Endodermal cell (in vitro differentiated cells): ENCODE data around the gene DEFB123. TPM values are rescaled to one million over a fixed set of nuclear protein-coding genes. Genes with fewer than 3 reads are reported as not detected.

Source experiments
- DNase-seq: peaks from one replicate; pipeline ENCODE4 v3.0.0-alpha.2; 2017
- H3K27ac ChIP-seq: 2 replicates; pipeline ENCODE4 v1.5.1; 2013; ENCODE audit warnings: mild to moderate bottlenecking, low read depth, low read length, moderate library complexity
- H3K27me3 ChIP-seq: 2 replicates; pipeline ENCODE4 v1.6.1; 2013; ENCODE audit warnings: mild to moderate bottlenecking, low read length, moderate library complexity; ENCODE audit not compliant: insufficient read depth, control insufficient read depth, poor library complexity, severe bottlenecking
- H3K36me3 ChIP-seq: 2 replicates; pipeline ENCODE4 v1.7.0; 2013; ENCODE audit warnings: mild to moderate bottlenecking, low read length, moderate library complexity; ENCODE audit not compliant: control insufficient read depth, insufficient read depth
- H3K4me1 ChIP-seq: one replicate; pipeline ENCODE4 v1.7.0; 2013; ENCODE audit warnings: low read length; ENCODE audit not compliant: control insufficient read depth, insufficient read depth
- H3K4me3 ChIP-seq: 2 replicates; pipeline ENCODE4 v1.5.1; 2013; ENCODE audit warnings: mild to moderate bottlenecking, low read length, moderate library complexity
- H3K9ac ChIP-seq: 2 replicates; pipeline ENCODE4 v1.6.1; 2013; ENCODE audit warnings: mild to moderate bottlenecking, low read length, moderate library complexity; ENCODE audit not compliant: poor library complexity, severe bottlenecking; ENCODE audit errors: extremely low read depth
- H3K9me3 ChIP-seq: 2 replicates; pipeline ENCODE4 v1.6.1; 2013; ENCODE audit warnings: mild to moderate bottlenecking, low read length, moderate library complexity; ENCODE audit not compliant: control insufficient read depth
- H3K27ac Mint-ChIP-seq: 2 replicates; pipeline ENCODE4 v1.8.0; 2020; ENCODE audit warnings: mixed read lengths
- H3K27me3 Mint-ChIP-seq: 2 replicates; pipeline ENCODE4 v1.8.0; 2021; ENCODE audit warnings: mild to moderate bottlenecking, mixed read lengths; ENCODE audit not compliant: insufficient read depth
- H3K36me3 Mint-ChIP-seq: 2 replicates; pipeline ENCODE4 v1.8.0; 2020; ENCODE audit warnings: low read depth, mixed read lengths
- H3K4me1 Mint-ChIP-seq: 2 replicates; pipeline ENCODE4 v1.8.0; 2020; ENCODE audit warnings: mixed read lengths
- H3K4me3 Mint-ChIP-seq: 2 replicates; pipeline ENCODE4 v1.8.0; 2020; ENCODE audit warnings: mild to moderate bottlenecking, moderate library complexity, mixed read lengths
- H3K9me3 Mint-ChIP-seq: 2 replicates; pipeline ENCODE4 v1.8.0; 2020; ENCODE audit warnings: mild to moderate bottlenecking, mixed read lengths
- WGBS, 2 experiments: methylation state at CpG; one replicate each; pipeline versions ENCODE4 v1.1.5 to v1.1.7; 2013; ENCODE audit warnings: missing lambda C conversion rate in 2 of 2, mixed read lengths in 1 of 2; ENCODE audit not compliant: insufficient coverage in 1 of 2, insufficient read length in 1 of 2; 5-methylcytosine and 5-hydroxymethylcytosine counted together
- total RNA-seq, 2 donors: library from RNA; stranded (reverse); fragmentation: NEBNext Ultra II Directional in 1 of 2; extraction: Animal tissue kit (Norgen Biotek cat#: 25700) in 1 of 2; gene quantifications; 2 replicates in 1 of 2; 3 replicates in 1 of 2; pipeline ENCODE4 v1.2.1, GENCODE V29; 2021
- TF ChIP-seq, protein P1 (sequence below): fragments of 200-600 bp; sonication (generic); conservative IDR thresholded peaks from 2 replicates; pipeline ENCODE4 v1.5.0; 2021; ENCODE audit warnings: antibody characterized with exemption, mild to moderate bottlenecking

DEFB123 gene
- total RNA-seq, 2 donors from 2014 or later: not detected

GRCh38 chr20:31403886-31404285 is 36.5 kb upstream of the DEFB123 start:
- H3K9me3 ChIP-seq: peaks cover 79% of the 10 kb centered on the region
- no peaks in the 10 kb centered on the region for H3K4me1 Mint-ChIP-seq

GRCh38 chr20:31406115-31406514 is 34.3 kb upstream of the DEFB123 start, which contains the start of gene DEFB121:
DEFB121 (minus strand) TSS chr20:31406215; CDS start chr20:31406152, 63 bp downstream.
- no peaks in the 10 kb centered on the region for H3K4me1 ChIP-seq
- H3K9me3 ChIP-seq: peaks cover 78% of the 10 kb centered on the region
- Mint-ChIP-seq H3K4me1 (no peaks in the 10 kb centered on the region), H3K4me3 (no peak within 1 kb of the TSS), H3K36me3 (no peaks in the 10 kb centered on the region), H3K27ac (no peak within 1 kb of the TSS), H3K9me3 (peaks cover 43% of the 10 kb centered on the region), H3K27me3 (no peaks in the 10 kb centered on the region)
- H3K27me3 ChIP-seq: no peaks in the 10 kb centered on the region
- no peak within 1 kb of the TSS for H3K4me3 ChIP-seq
- no peak within 1 kb of the TSS for H3K27ac ChIP-seq
- TF ChIP-seq, protein P1, sequence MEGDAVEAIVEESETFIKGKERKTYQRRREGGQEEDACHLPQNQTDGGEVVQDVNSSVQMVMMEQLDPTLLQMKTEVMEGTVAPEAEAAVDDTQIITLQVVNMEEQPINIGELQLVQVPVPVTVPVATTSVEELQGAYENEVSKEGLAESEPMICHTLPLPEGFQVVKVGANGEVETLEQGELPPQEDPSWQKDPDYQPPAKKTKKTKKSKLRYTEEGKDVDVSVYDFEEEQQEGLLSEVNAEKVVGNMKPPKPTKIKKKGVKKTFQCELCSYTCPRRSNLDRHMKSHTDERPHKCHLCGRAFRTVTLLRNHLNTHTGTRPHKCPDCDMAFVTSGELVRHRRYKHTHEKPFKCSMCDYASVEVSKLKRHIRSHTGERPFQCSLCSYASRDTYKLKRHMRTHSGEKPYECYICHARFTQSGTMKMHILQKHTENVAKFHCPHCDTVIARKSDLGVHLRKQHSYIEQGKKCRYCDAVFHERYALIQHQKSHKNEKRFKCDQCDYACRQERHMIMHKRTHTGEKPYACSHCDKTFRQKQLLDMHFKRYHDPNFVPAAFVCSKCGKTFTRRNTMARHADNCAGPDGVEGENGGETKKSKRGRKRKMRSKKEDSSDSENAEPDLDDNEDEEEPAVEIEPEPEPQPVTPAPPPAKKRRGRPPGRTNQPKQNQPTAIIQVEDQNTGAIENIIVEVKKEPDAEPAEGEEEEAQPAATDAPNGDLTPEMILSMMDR: no peak
- no peak within 1 kb of the TSS for H3K9ac ChIP-seq
- H3K36me3 ChIP-seq: no peaks in the 10 kb centered on the region
- no peak for DNase-seq
- WGBS, 2 experiments: 44 to 51% methylated on average over 3 of the region's 3 CpGs

More at GRCh38 chr20:31403886-31404285, 36.5 kb upstream of the DEFB123 start:
- no peak overlapping the region for H3K27ac ChIP-seq
- H3K27me3 ChIP-seq: no peaks in the 10 kb centered on the region
- Mint-ChIP-seq H3K36me3 (peaks cover 2% of the 10 kb centered on the region), H3K4me3 (no peak overlapping the region), H3K9me3 (peaks cover 33% of the 10 kb centered on the region), H3K27me3 (no peaks in the 10 kb centered on the region), H3K27ac (no peak overlapping the region)
- TF ChIP-seq, protein P1: no peak
- 56 to 78% methylated on average over 1 of the region's 1 CpG for WGBS, 2 experiments
- no peak for DNase-seq
- H3K36me3 ChIP-seq: no peaks in the 10 kb centered on the region
- H3K4me3 ChIP-seq: no peak overlapping the region
- H3K9ac ChIP-seq: no peak overlapping the region
- no peaks in the 10 kb centered on the region for H3K4me1 ChIP-seq

GRCh38 chr20:31410011-31410410 is 30.4 kb upstream of the DEFB123 start:
- Histone ChIP-seq H3K27ac (no peak overlapping the region), H3K9ac (no peak overlapping the region), H3K4me1 (no peaks in the 10 kb centered on the region), H3K36me3 (no peaks in the 10 kb centered on the region), H3K9me3 (peaks cover 69% of the 10 kb centered on the region), H3K27me3 (no peaks in the 10 kb centered on the region), H3K4me3 (no peak overlapping the region)
- H3K27me3 Mint-ChIP-seq: no peaks in the 10 kb centered on the region
- no peak for DNase-seq
- no peak overlapping the region for H3K4me3 Mint-ChIP-seq
- H3K9me3 Mint-ChIP-seq: peaks cover 81% of the 10 kb centered on the region
- TF ChIP-seq, protein P1: no peak
- no peaks in the 10 kb centered on the region for H3K4me1 Mint-ChIP-seq
- H3K36me3 Mint-ChIP-seq: no peaks in the 10 kb centered on the region
- H3K27ac Mint-ChIP-seq: no peak overlapping the region
- WGBS, 2 experiments: 33 to 80% methylated on average over 1 of the region's 1 CpG
